HCT116 (cell line): ENCODE measurements around the gene PRICKLE3. TPM values are rescaled to one million over a fixed set of nuclear protein-coding genes. Genes with fewer than 3 reads are reported as not detected.
A peak's percentile ranks its signal among the peaks of the same experiment; 100 is the strongest.
"Not testable (repeated sequence)": the region's sequence is repeated elsewhere in the genome, so short reads cannot be mapped to it uniquely, and the experiment has no call there.

Experiments used
- ATAC-seq: fragments of 200-7000 bp; cut with Tn5 transposase; 2 replicates; pipeline ENCODE4 v1.9.1; 2020; ENCODE audit warnings: mild to moderate bottlenecking, moderate library complexity
- BruUV-seq: library from RNA; stranded (reverse); fragments of 400-500 nt; replicated peaks from 2 replicates; lab custom pipeline; 2021; lab: Mats Ljungman, UMichigan
- CTCF ChIA-PET: fragments of 300-600 bp; sonication (Branson Sonifier 250); formaldehyde crosslinking; loops from one replicate; lab custom pipeline; 2021; ENCODE audit warnings: antibody characterized with exemption; lab: Charles Lee
- POLR2A ChIA-PET: fragments of 300-600, 350-600 bp; sonication (Branson Sonifier 250); formaldehyde crosslinking; loops from one replicate; lab custom pipeline; 2021; ENCODE audit warnings: antibody characterized with exemption; lab: Charles Lee
- RAD21 ChIA-PET, 2 experiments: fragments of 300-600 bp; sonication (Branson Sonifier 250); formaldehyde crosslinking; loops; one replicate each; lab custom pipeline; 2023; ENCODE audit warnings: low total read pairs in 2 of 2; ENCODE audit not compliant: uncharacterized antibody in 2 of 2, unreplicated experiment in 2 of 2, low non-redundant PET in 1 of 2; lab: Charles Lee
- DNase-seq: peaks from one replicate; pipeline ENCODE4 v3.0.0-alpha.2; 2010; ENCODE audit warnings: low read depth, low spot score
- H2AFZ ChIP-seq: fragments of 200-600 bp; shearing (Covaris generic), sonication (generic); 2 replicates; pipeline ENCODE4 v1.6.1; 2017; ENCODE audit warnings: low read depth, mixed run types, mixed read lengths, antibody characterized with exemption, low read length; ENCODE audit not compliant: poor library complexity, severe bottlenecking
- H3K27ac ChIP-seq: 2 replicates; pipeline ENCODE4 v1.5.1; 2012; ENCODE audit warnings: low read depth, low read length
- H3K27me3 ChIP-seq: fragments of 200-600 bp; sonication (generic); 2 replicates; pipeline ENCODE4 v1.6.1; 2016; ENCODE audit warnings: mixed run types, low read length, mixed read lengths; ENCODE audit not compliant: insufficient read depth
- H3K36me3 ChIP-seq, 2 experiments: fragments of 200-500 bp in 1 of 2; fragments of 200-600 bp in 1 of 2; sonication (Bioruptor generic) in 1 of 2; sonication (generic) in 1 of 2; 2 replicates each; pipeline versions ENCODE4 v1.5.1 to v1.6.1; 2014 to 2016; ENCODE audit warnings: low read length in 2 of 2, inconsistent platforms in 1 of 2, mixed read lengths in 1 of 2, mixed run types in 1 of 2; ENCODE audit not compliant: insufficient read depth in 2 of 2, control insufficient read depth in 1 of 2
- H3K4me1 ChIP-seq, 2 experiments: fragments of 200-600 bp in 1 of 2; sonication (generic) in 1 of 2; 2 replicates each; pipeline versions ENCODE4 v1.5.1 to v1.6.1; 2012 to 2017; ENCODE audit warnings: low read length in 2 of 2, inconsistent platforms in 1 of 2, mild to moderate bottlenecking in 1 of 2, mixed read lengths in 1 of 2, mixed run types in 1 of 2, moderate library complexity in 1 of 2; ENCODE audit not compliant: insufficient read depth in 2 of 2, control insufficient read depth in 1 of 2
- H3K4me2 ChIP-seq: fragments of 200-600 bp; sonication (generic); 2 replicates; pipeline ENCODE4 v1.6.1; 2017; ENCODE audit warnings: mixed run types, low read length, mixed read lengths
- H3K4me3 ChIP-seq, 2 experiments: fragments of 200-600 bp in 1 of 2; sonication (generic) in 1 of 2; replicated peaks in 1 of 2; 2 replicates each; pipeline ENCODE4 v1.5.1; 2011 to 2016; ENCODE audit warnings: low read length in 2 of 2, control low read depth in 1 of 2, low read depth in 1 of 2, mild to moderate bottlenecking in 1 of 2, mixed read lengths in 1 of 2, mixed run types in 1 of 2
- H3K79me2 ChIP-seq: fragments of 200-600 bp; sonication (generic); 2 replicates; pipeline ENCODE4 v1.6.1; 2017; ENCODE audit warnings: mild to moderate bottlenecking, mixed run types, low read length, moderate library complexity, mixed read lengths; ENCODE audit not compliant: insufficient read depth
- H3K9ac ChIP-seq: fragments of 200-600 bp; sonication (generic); 2 replicates; pipeline ENCODE4 v1.6.1; 2016; ENCODE audit warnings: low read length, mixed read lengths
- H3K9me2 ChIP-seq: fragments of 200-600 bp; sonication (generic), shearing (Covaris generic); 2 replicates; pipeline ENCODE4 v1.6.1; 2017; ENCODE audit warnings: mixed run types, mild to moderate bottlenecking, moderate library complexity; ENCODE audit not compliant: insufficient read depth
- H3K9me3 ChIP-seq, 2 experiments: fragments of 200-500 bp in 1 of 2; fragments of 200-600 bp in 1 of 2; sonication (Bioruptor generic) in 1 of 2; sonication (generic) in 1 of 2; 2 replicates each; pipeline ENCODE4 v1.6.1; 2014 to 2017; ENCODE audit warnings: low read length in 2 of 2, mixed read lengths in 2 of 2, inconsistent platforms in 1 of 2, low read depth in 1 of 2, mild to moderate bottlenecking in 1 of 2, mixed run types in 1 of 2, moderate library complexity in 1 of 2; ENCODE audit not compliant: control insufficient read depth in 1 of 2, insufficient read depth in 1 of 2
- H4K20me1 ChIP-seq: fragments of 200-600 bp; sonication (generic), shearing (Covaris generic); 2 replicates; pipeline ENCODE4 v1.6.1; 2017; ENCODE audit warnings: mixed run types, mild to moderate bottlenecking, moderate library complexity; ENCODE audit not compliant: insufficient read depth
- CBX3 ChIP-seq: IDR thresholded peaks from 2 replicates; pipeline ENCODE4 v1.6.1; 2012; ENCODE audit warnings: low read depth
- RAD21 ChIP-seq: IDR thresholded peaks from 2 replicates; pipeline ENCODE4 v1.6.1; 2012; ENCODE audit warnings: low read depth, mild to moderate bottlenecking
- SP1 ChIP-seq: IDR thresholded peaks from 2 replicates; pipeline ENCODE4 v1.6.1; 2012; ENCODE audit warnings: low read depth
- intact Hi-C: fragments of 100-400 bp; cut with micrococcal nuclease; formaldehyde crosslinking; loops from 2 replicates; pipeline ENCODE4 v1.10.0; 2022
- total RNA-seq: library from RNA; stranded (reverse); gene quantifications from one replicate; pipeline ENCODE4 v1.2.1, GENCODE V29; 2021; ENCODE audit not compliant: unreplicated experiment
- TF ChIP-seq, protein P1 (sequence below): IDR thresholded peaks from 2 replicates; pipeline ENCODE4 v1.6.1; 2012; ENCODE audit warnings: low read depth

PRICKLE3 gene
- total RNA-seq, 1 experiment from 2014 or later, result 27.8 TPM

DNA sequence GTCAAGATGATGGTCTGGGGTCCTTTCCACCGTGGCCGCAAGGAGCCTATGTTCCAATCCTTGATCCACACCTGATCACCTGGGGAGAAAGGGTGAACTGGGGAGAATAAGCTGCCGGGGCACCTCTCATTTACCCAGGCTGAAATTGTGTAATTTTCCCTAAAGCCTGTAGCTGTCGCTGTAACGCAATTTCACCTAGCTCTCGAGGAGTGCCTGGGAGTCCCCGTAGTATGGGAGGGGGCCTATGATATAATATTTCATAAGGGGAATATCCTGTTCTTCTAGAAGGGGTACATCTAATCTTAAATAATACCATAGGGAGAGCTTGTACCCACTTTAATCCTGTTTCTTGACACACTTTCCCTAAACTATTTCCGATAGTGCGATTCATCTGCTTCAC is 43.9 kb downstream of the PRICKLE3 start:
- TF ChIP-seq RAD21, result peak; percentile 19; the same call in 1 of the 2 replicates
- H3K36me3 ChIP-seq, BruUV-seq, H3K27me3 ChIP-seq, RAD21 ChIA-PET, DNase-seq, POLR2A ChIA-PET, H4K20me1 ChIP-seq, H3K79me2 ChIP-seq, H3K9ac ChIP-seq, H3K4me2 ChIP-seq, CTCF ChIA-PET, H3K9me2 ChIP-seq, H3K9me3 ChIP-seq, H3K27ac ChIP-seq, H2AFZ ChIP-seq, ATAC-seq, H3K4me3 ChIP-seq, H3K4me1 ChIP-seq, intact Hi-C loops: not testable (repeated sequence)

DNA sequence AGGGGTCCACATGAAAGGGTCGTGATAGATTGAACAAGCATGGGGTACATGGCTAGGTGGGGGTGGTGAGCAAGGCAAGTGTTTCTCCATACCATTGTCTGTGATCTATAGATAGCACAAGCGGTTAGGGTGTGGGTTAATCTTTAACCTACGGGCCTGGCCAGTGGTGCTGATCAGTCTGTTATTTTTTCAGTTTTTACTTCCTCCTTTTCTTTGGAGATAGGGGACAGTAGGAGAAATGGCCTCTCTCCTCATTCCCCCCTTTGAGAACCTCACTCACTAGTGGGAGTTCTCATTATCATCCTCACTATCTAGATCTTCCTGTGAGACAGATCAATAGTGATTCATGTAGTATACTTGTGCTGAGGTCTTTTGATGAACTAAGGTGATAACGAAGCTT is 46.5 kb downstream of the PRICKLE3 start:
- CTCF ChIA-PET, result no interaction called here
- H3K9me2 ChIP-seq, result no peaks in the 10 kb centered on the region
- H3K27me3 ChIP-seq, result no peaks in the 10 kb centered on the region
- no peak overlapping the region for H3K27ac ChIP-seq
- BruUV-seq, result no TSS peak
- H4K20me1 ChIP-seq, result no peaks in the 10 kb centered on the region
- no peaks in the 10 kb centered on the region; a peak in 1 of 4 replicates for H3K9me3 ChIP-seq
- H3K4me2 ChIP-seq, result no peak overlapping the region
- POLR2A ChIA-PET, result no interaction called here
- RAD21 ChIA-PET, result no interaction called here
- H2AFZ ChIP-seq, result no peak overlapping the region
- H3K4me3 ChIP-seq, result no peak overlapping the region
- no peak overlapping the region for H3K9ac ChIP-seq
- TF ChIP-seq, protein P1, sequence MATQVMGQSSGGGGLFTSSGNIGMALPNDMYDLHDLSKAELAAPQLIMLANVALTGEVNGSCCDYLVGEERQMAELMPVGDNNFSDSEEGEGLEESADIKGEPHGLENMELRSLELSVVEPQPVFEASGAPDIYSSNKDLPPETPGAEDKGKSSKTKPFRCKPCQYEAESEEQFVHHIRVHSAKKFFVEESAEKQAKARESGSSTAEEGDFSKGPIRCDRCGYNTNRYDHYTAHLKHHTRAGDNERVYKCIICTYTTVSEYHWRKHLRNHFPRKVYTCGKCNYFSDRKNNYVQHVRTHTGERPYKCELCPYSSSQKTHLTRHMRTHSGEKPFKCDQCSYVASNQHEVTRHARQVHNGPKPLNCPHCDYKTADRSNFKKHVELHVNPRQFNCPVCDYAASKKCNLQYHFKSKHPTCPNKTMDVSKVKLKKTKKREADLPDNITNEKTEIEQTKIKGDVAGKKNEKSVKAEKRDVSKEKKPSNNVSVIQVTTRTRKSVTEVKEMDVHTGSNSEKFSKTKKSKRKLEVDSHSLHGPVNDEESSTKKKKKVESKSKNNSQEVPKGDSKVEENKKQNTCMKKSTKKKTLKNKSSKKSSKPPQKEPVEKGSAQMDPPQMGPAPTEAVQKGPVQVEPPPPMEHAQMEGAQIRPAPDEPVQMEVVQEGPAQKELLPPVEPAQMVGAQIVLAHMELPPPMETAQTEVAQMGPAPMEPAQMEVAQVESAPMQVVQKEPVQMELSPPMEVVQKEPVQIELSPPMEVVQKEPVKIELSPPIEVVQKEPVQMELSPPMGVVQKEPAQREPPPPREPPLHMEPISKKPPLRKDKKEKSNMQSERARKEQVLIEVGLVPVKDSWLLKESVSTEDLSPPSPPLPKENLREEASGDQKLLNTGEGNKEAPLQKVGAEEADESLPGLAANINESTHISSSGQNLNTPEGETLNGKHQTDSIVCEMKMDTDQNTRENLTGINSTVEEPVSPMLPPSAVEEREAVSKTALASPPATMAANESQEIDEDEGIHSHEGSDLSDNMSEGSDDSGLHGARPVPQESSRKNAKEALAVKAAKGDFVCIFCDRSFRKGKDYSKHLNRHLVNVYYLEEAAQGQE, result no peak
- TF ChIP-seq SP1 (no peak), CBX3 (peak; percentile 63)
- TF ChIP-seq, all 23 proteins: peak for 1
- intact Hi-C loops, result no loop called here
- Histone ChIP-seq H3K4me1 (no peaks in the 10 kb centered on the region), H3K79me2 (no peaks in the 10 kb centered on the region), H3K36me3 (no peaks in the 10 kb centered on the region)
- ATAC-seq, result no peak
- DNase-seq, result no peak
